Karpas-422 (cell line): ENCODE measurements around the gene CKAP2L. TPM values are rescaled to one million over a fixed set of nuclear protein-coding genes. Genes with fewer than 3 reads are reported as not detected.

Experiments
- DNase-seq: peaks from one replicate; pipeline ENCODE4 v3.0.0-alpha.2; 2015
- H2AFZ ChIP-seq: fragments of 200-600 bp; sonication (generic); 2 replicates; pipeline ENCODE4 v1.6.1; 2014; ENCODE audit warnings: antibody characterized with exemption, low read length, mixed read lengths
- H3K27ac ChIP-seq: fragments of 200-600 bp; sonication (generic); 2 replicates; pipeline ENCODE4 v1.5.1; 2014; ENCODE audit warnings: mild to moderate bottlenecking, low read length, moderate library complexity
- H3K27me3 ChIP-seq: fragments of 200-600 bp; sonication (generic); 2 replicates; pipeline ENCODE4 v1.6.1; 2014; ENCODE audit warnings: low read length, mixed read lengths
- H3K36me3 ChIP-seq: fragments of 200-600 bp; sonication (generic); 2 replicates; pipeline ENCODE4 v1.6.1; 2014; ENCODE audit warnings: low read length, mixed read lengths; ENCODE audit not compliant: insufficient read depth
- H3K4me1 ChIP-seq: fragments of 200-600 bp; sonication (generic); 2 replicates; pipeline ENCODE4 v1.6.1; 2014; ENCODE audit warnings: mild to moderate bottlenecking, low read length, mixed read lengths
- H3K4me2 ChIP-seq: fragments of 200-600 bp; sonication (generic); 2 replicates; pipeline ENCODE4 v1.6.1; 2014; ENCODE audit warnings: low read length, low read depth, mild to moderate bottlenecking; ENCODE audit not compliant: poor library complexity, severe bottlenecking
- H3K4me3 ChIP-seq: fragments of 200-600 bp; sonication (generic); 2 replicates; pipeline ENCODE4 v1.5.1; 2014; ENCODE audit warnings: mild to moderate bottlenecking, antibody characterized with exemption, low read length, mixed read lengths
- H3K79me2 ChIP-seq: fragments of 200-600 bp; sonication (generic); 2 replicates; pipeline ENCODE4 v1.6.1; 2014; ENCODE audit warnings: mild to moderate bottlenecking, low read length, mixed read lengths
- H3K9ac ChIP-seq: fragments of 200-600 bp; sonication (generic); 2 replicates; pipeline ENCODE4 v1.6.0; 2014; ENCODE audit warnings: low read length
- H3K9me2 ChIP-seq: fragments of 200-600 bp; sonication (generic), shearing (Covaris generic); replicated peaks from 2 replicates; pipeline ENCODE4 v1.6.0; 2014; ENCODE audit warnings: mild to moderate bottlenecking, low read length, moderate library complexity; ENCODE audit not compliant: insufficient read depth
- H3K9me3 ChIP-seq: fragments of 300-700, 200-600 bp; sonication (generic); 2 replicates; pipeline ENCODE4 v1.6.1; 2014; ENCODE audit warnings: low read length, mixed read lengths
- H4K20me1 ChIP-seq: fragments of 200-600 bp; sonication (generic); 2 replicates; pipeline ENCODE4 v1.6.1; 2014; ENCODE audit warnings: mild to moderate bottlenecking, antibody characterized with exemption, low read length, low read depth; ENCODE audit not compliant: insufficient read depth
- total RNA-seq: library from RNA; depleted of rRNA; stranded (reverse); fragments of >200 nt; shearing (Covaris generic); gene quantifications from 2 replicates; pipeline ENCODE4 v1.2.3, GENCODE V29; 2014; ENCODE audit warnings: low replicate concordance

Gene CKAP2L
- total RNA-seq, 1 experiment from 2014 or later, result 17.0 TPM

DNA sequence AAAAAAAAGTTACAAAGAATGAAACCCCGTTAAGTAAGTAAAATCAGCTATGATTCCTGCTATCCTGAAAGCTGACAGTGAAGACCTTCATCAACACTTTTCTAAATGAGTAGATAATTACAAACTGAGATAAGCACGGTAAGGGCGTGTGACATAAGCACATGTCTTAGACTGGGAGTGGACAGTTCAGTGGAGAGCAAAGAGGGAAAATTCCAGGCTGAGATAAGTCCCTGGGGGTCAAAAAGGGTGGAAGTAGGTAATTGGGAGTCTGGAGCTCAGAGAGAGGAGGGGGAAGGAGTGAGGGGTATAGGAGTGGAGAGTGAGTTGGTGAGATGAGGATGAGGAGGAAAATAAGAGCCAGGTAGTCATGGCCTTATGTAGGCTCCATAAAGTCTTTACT lies 24.2 kb upstream of the CKAP2L start:
- Histone ChIP-seq H3K9me3 (no peaks in the 10 kb centered on the region), H3K9ac (no peak overlapping the region), H3K79me2 (no peaks in the 10 kb centered on the region), H3K36me3 (no peaks in the 10 kb centered on the region), H3K4me2 (no peak overlapping the region), H4K20me1 (no peaks in the 10 kb centered on the region), H2AFZ (no peak overlapping the region), H3K9me2 (no peaks in the 10 kb centered on the region), H3K27me3 (no peaks in the 10 kb centered on the region), H3K27ac (no peak overlapping the region), H3K4me1 (peaks cover 9% of the 10 kb centered on the region), H3K4me3 (no peak overlapping the region)
- DNase-seq, result no peak

GRCh38 chr2:112787729-112788393 lies 23.5 kb upstream of the CKAP2L start:
- no peaks in the 10 kb centered on the region for H3K9me2 ChIP-seq
- H2AFZ ChIP-seq, result no peak overlapping the region
- no peak overlapping the region for H3K4me2 ChIP-seq
- no peak overlapping the region for H3K4me3 ChIP-seq
- no peaks in the 10 kb centered on the region for H3K79me2 ChIP-seq
- H3K27ac ChIP-seq, result no peak overlapping the region
- DNase-seq, result peak; percentile 50
- peaks cover 15% of the 10 kb centered on the region for H3K4me1 ChIP-seq
- H3K36me3 ChIP-seq, result no peaks in the 10 kb centered on the region
- no peaks in the 10 kb centered on the region for H3K9me3 ChIP-seq
- H3K27me3 ChIP-seq, result no peaks in the 10 kb centered on the region
- no peak overlapping the region for H3K9ac ChIP-seq
- H4K20me1 ChIP-seq, result no peaks in the 10 kb centered on the region

GRCh38 chr2:112787294-112787693 lies 22.9 kb upstream of the CKAP2L start:
- Histone ChIP-seq H3K36me3 (no peaks in the 10 kb centered on the region), H3K9me2 (no peaks in the 10 kb centered on the region), H3K4me2 (no peak overlapping the region), H2AFZ (no peak overlapping the region), H3K4me3 (no peak overlapping the region), H3K9ac (no peak overlapping the region), H3K27ac (no peak overlapping the region), H3K4me1 (peaks cover 21% of the 10 kb centered on the region), H3K79me2 (no peaks in the 10 kb centered on the region), H3K27me3 (no peaks in the 10 kb centered on the region), H3K9me3 (no peaks in the 10 kb centered on the region), H4K20me1 (no peaks in the 10 kb centered on the region)
- DNase-seq, result no peak

GRCh38 chr2:112784199-112785189 lies 20.1 kb upstream of the CKAP2L start, which contains the start of gene IL1A:
Gene IL1A (minus strand): TSS chr2:112784493. CDS start chr2:112783770, 723 bp downstream.
- Histone ChIP-seq H3K4me2 (peak within 1 kb of the TSS; percentile 72), H3K9me2 (no peaks in the 10 kb centered on the region; the same call in 1 of the 2 replicates), H3K27ac (no peak within 1 kb of the TSS), H3K9me3 (no peaks in the 10 kb centered on the region), H3K4me3 (no peak within 1 kb of the TSS), H4K20me1 (no peaks in the 10 kb centered on the region), H2AFZ (peak within 1 kb of the TSS; percentile 91), H3K4me1 (peaks cover 33% of the 10 kb centered on the region), H3K27me3 (no peaks in the 10 kb centered on the region), H3K9ac (no peak within 1 kb of the TSS), H3K36me3 (no peaks in the 10 kb centered on the region), H3K79me2 (no peaks in the 10 kb centered on the region)
- DNase-seq, result no peak

GRCh38 chr2:112783187-112783714 lies 18.8 kb upstream of the CKAP2L start:
- H3K9me2 ChIP-seq, result no peaks in the 10 kb centered on the region; the same call in 1 of the 2 replicates
- peak overlapping the region; percentile 83 for H3K27ac ChIP-seq
- peak overlapping the region; percentile 39; the same call in 1 of the 2 replicates for H3K4me3 ChIP-seq
- no peaks in the 10 kb centered on the region for H3K9me3 ChIP-seq
- peak overlapping the region; percentile 91 for H2AFZ ChIP-seq
- peak; percentile 55 for DNase-seq
- no peaks in the 10 kb centered on the region for H3K27me3 ChIP-seq
- no peak overlapping the region for H3K9ac ChIP-seq
- H3K4me1 ChIP-seq, result peaks cover 33% of the 10 kb centered on the region
- peak overlapping the region; percentile 72 for H3K4me2 ChIP-seq
- H3K79me2 ChIP-seq, result no peaks in the 10 kb centered on the region
- H4K20me1 ChIP-seq, result no peaks in the 10 kb centered on the region
- no peaks in the 10 kb centered on the region for H3K36me3 ChIP-seq

- peak overlapping the region; percentile 39 for H3K4me3 ChIP-seq
- peak overlapping the region; percentile 72 for H3K4me2 ChIP-seq
- H3K79me2 ChIP-seq, result no peaks in the 10 kb centered on the region
- peak overlapping the region; percentile 60; the same call in 1 of the 2 replicates for H2AFZ ChIP-seq
- H3K27me3 ChIP-seq, result no peaks in the 10 kb centered on the region
- H3K36me3 ChIP-seq, result no peaks in the 10 kb centered on the region
- peak overlapping the region; percentile 50 for H3K9ac ChIP-seq
- no peaks in the 10 kb centered on the region for H4K20me1 ChIP-seq
- H3K9me2 ChIP-seq, result no peaks in the 10 kb centered on the region; the same call in 1 of the 2 replicates
- peaks cover 27% of the 10 kb centered on the region for H3K4me1 ChIP-seq
- H3K27ac ChIP-seq, result peak overlapping the region; percentile 83
- H3K9me3 ChIP-seq, result no peaks in the 10 kb centered on the region
- DNase-seq, result peak; percentile 74
Observed at GRCh38 chr2:112782234-112782799, 17.9 kb upstream of the CKAP2L start.

DNA sequence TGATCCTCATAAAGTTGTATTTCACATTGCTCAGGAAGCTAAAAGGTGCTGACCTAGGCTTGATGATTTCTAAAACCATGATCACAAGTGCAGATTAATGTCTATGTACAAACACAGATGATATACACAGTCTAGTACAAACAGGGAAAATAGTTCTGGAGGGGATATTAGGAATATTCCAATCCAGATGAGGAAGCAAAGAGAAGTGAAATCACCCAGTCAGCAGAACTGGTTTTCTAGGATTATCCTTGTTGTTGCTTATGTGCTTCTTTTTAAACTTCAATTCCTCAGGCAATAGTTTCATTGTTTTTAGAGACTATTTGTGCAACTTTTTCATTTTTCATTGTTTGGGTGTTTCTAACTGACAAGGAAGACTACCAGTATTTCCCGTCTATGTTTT lies 15.2 kb upstream of the CKAP2L start:
- no peak overlapping the region for H3K4me3 ChIP-seq
- no peaks in the 10 kb centered on the region for H4K20me1 ChIP-seq
- no peak overlapping the region for H3K27ac ChIP-seq
- no peaks in the 10 kb centered on the region for H3K27me3 ChIP-seq
- no peak for DNase-seq
- H3K9me3 ChIP-seq, result no peaks in the 10 kb centered on the region
- no peaks in the 10 kb centered on the region; the same call in 1 of the 2 replicates for H3K9me2 ChIP-seq
- H3K4me1 ChIP-seq, result peaks cover 27% of the 10 kb centered on the region
- no peaks in the 10 kb centered on the region for H3K36me3 ChIP-seq
- no peaks in the 10 kb centered on the region for H3K79me2 ChIP-seq
- no peak overlapping the region for H3K4me2 ChIP-seq
- no peak overlapping the region for H3K9ac ChIP-seq
- H2AFZ ChIP-seq, result no peak overlapping the region
